HepG2 (cell line): ENCODE results near the gene NOTCH4. TPM values are rescaled to one million over a fixed set of nuclear protein-coding genes. Genes with fewer than 3 reads are reported as not detected.

Source experiments
- ATAC-seq: fragments of 200-7000 bp; cut with Tn5 transposase; 3 replicates; pipeline ENCODE4 v1.9.1; 2020; ENCODE audit warnings: mild to moderate bottlenecking, moderate library complexity
- BruUV-seq: library from RNA; stranded (reverse); fragments of 400-500 nt; replicated peaks from 2 replicates; lab custom pipeline; 2021; lab: Mats Ljungman, UMichigan
- CTCF ChIA-PET: fragments of 300-600 bp; formaldehyde crosslinking; extraction: SDS; loops from one replicate; lab custom pipeline; 2021; ENCODE audit warnings: low total read pairs, inconsistent platforms, low intra/inter-chr PET ratio; lab: Yijun Ruan, JAX
- POLR2A ChIA-PET: fragments of 350-600 bp; sonication (Branson Sonifier 250); formaldehyde crosslinking; loops from one replicate; lab custom pipeline; 2020; ENCODE audit warnings: antibody characterized with exemption, inconsistent platforms; lab: Yijun Ruan, JAX
- DNase-seq: peaks from one replicate; pipeline ENCODE4 v3.0.0-alpha.2; 2015; ENCODE audit warnings: low spot score
- FAIRE-seq: peaks from 3 replicates; lab custom pipeline; 2011; peaks lifted over from hg19 to GRCh38; lab: Jason Lieb, UNC
- H2AFZ ChIP-seq: one replicate; pipeline ENCODE4 v1.6.1; 2011; ENCODE audit warnings: low read length, inconsistent platforms
- H3K27ac ChIP-seq: fragments of 300-600 bp; 3 replicates; pipeline ENCODE4 v1.8.0; 2011; ENCODE audit warnings: mixed run types, mild to moderate bottlenecking, mixed read lengths, low read length, inconsistent platforms; ENCODE audit not compliant: insufficient read depth; ENCODE audit errors: extremely low read length
- H3K27me3 ChIP-seq, 2 experiments: fragments of 200-600 bp in 1 of 2; 2 replicates in 1 of 2; 3 replicates in 1 of 2; pipeline versions ENCODE4 v1.6.0 to v1.8.0; 2011; ENCODE audit warnings: low read length in 2 of 2, mild to moderate bottlenecking in 2 of 2, moderate library complexity in 2 of 2, inconsistent platforms in 1 of 2; ENCODE audit not compliant: insufficient read depth in 2 of 2, control insufficient read depth in 1 of 2
- H3K36me3 ChIP-seq, 2 experiments: fragments of 200-600 bp in 1 of 2; replicated peaks in 1 of 2; 2 replicates in 1 of 2; 3 replicates in 1 of 2; pipeline versions ENCODE4 v1.5.1 to v1.8.0; 2011; ENCODE audit warnings: low read length in 2 of 2, inconsistent platforms in 1 of 2; ENCODE audit not compliant: insufficient read depth in 2 of 2, control insufficient read depth in 1 of 2
- H3K4me1 ChIP-seq: 2 replicates; pipeline ENCODE4 v1.5.1; 2012; ENCODE audit warnings: low read length, inconsistent platforms; ENCODE audit not compliant: insufficient read depth
- H3K4me2 ChIP-seq: 2 replicates; pipeline ENCODE4 v1.6.0; 2011; ENCODE audit warnings: low read depth, low read length, inconsistent platforms
- H3K4me3 ChIP-seq, 3 experiments: fragments of 200-600 bp in 1 of 3; sonication (generic), shearing (Covaris generic) in 1 of 3; replicated peaks in 1 of 3; 2 replicates each; pipeline ENCODE4 v1.5.1; 2011 to 2016; ENCODE audit warnings: low read length in 3 of 3, inconsistent platforms in 2 of 3, low read depth in 2 of 3, mild to moderate bottlenecking in 2 of 3, control low read depth in 1 of 3, mixed read lengths in 1 of 3; ENCODE audit not compliant: insufficient read depth in 1 of 3
- H3K79me2 ChIP-seq: one replicate; pipeline ENCODE4 v1.6.1; 2011; ENCODE audit warnings: low read length, inconsistent platforms; ENCODE audit not compliant: insufficient read depth
- H3K9ac ChIP-seq: 2 replicates; pipeline ENCODE4 v1.6.0; 2011; ENCODE audit warnings: mild to moderate bottlenecking, low read depth, low read length, inconsistent platforms; ENCODE audit not compliant: insufficient read depth
- H3K9me3 ChIP-seq: 2 replicates; pipeline ENCODE4 v1.5.1; 2012; ENCODE audit warnings: mild to moderate bottlenecking, low read length
- H4K20me1 ChIP-seq: 2 replicates; pipeline ENCODE4 v1.6.0; 2011; ENCODE audit warnings: inconsistent platforms, mild to moderate bottlenecking, low read length, moderate library complexity; ENCODE audit not compliant: insufficient read depth
- ARID5B ChIP-seq: IDR thresholded peaks from 2 replicates; pipeline ENCODE4 v1.4.0; 2020; ENCODE audit warnings: mild to moderate bottlenecking, missing genetic modification reagents
- CHD4 ChIP-seq: fragments of 200-600 bp; sonication (generic); IDR thresholded peaks from 2 replicates; pipeline ENCODE4 v1.7.0; 2017; ENCODE audit warnings: mild to moderate bottlenecking, low read length, borderline replicate concordance
- CTCF ChIP-seq: sonication (generic); formaldehyde crosslinking; IDR thresholded peaks from 2 replicates; pipeline ENCODE4 v1.5.0; 2020; ENCODE audit warnings: mild to moderate bottlenecking, missing genetic modification reagents, moderate library complexity
- E2F1 ChIP-seq: sonication (generic); formaldehyde crosslinking; IDR thresholded peaks from 2 replicates; pipeline ENCODE4 v1.5.0; 2020; ENCODE audit warnings: missing genetic modification reagents
- NR2F6 ChIP-seq, 2 experiments: IDR thresholded peaks; 2 replicates each; pipeline ENCODE4 v1.6.1; 2016; ENCODE audit warnings: antibody characterized with exemption in 1 of 2, mild to moderate bottlenecking in 1 of 2
- RARA ChIP-seq: IDR thresholded peaks from 2 replicates; pipeline ENCODE4 v1.6.1; 2016; ENCODE audit warnings: missing genetic modification reagents, missing compliant biosample characterization
- TAF1 ChIP-seq: sonication (generic); formaldehyde crosslinking; IDR thresholded peaks from 2 replicates; pipeline ENCODE4 v1.4.0; 2020; ENCODE audit warnings: missing genetic modification reagents
- TBL1XR1 ChIP-seq: fragments of 150-350 bp; IDR thresholded peaks from 2 replicates; pipeline ENCODE4 v1.6.1; 2014; ENCODE audit warnings: borderline replicate concordance, low read length; ENCODE audit not compliant: partially characterized antibody
- THAP8 ChIP-seq: sonication (generic); formaldehyde crosslinking; IDR thresholded peaks from 2 replicates; pipeline ENCODE4 v1.5.1; 2020; ENCODE audit warnings: missing genetic modification reagents, mild to moderate bottlenecking, borderline replicate concordance
- ZNF136 ChIP-seq: sonication (generic); formaldehyde crosslinking; IDR thresholded peaks from 2 replicates; pipeline ENCODE4 v1.8.1; 2022; ENCODE audit warnings: low read depth, mild to moderate bottlenecking, moderate library complexity, missing genetic modification reagents
- ZNF18 ChIP-seq: sonication (generic); formaldehyde crosslinking; IDR thresholded peaks from 2 replicates; pipeline ENCODE4 v1.8.0; 2022; ENCODE audit warnings: mild to moderate bottlenecking, missing genetic modification reagents; ENCODE audit not compliant: insufficient replicate concordance
- ZNF580 ChIP-seq: IDR thresholded peaks from 2 replicates; pipeline ENCODE4 v1.6.1; 2016; ENCODE audit warnings: low read depth, borderline replicate concordance
- ZNF605 ChIP-seq: sonication (generic); formaldehyde crosslinking; IDR thresholded peaks from 2 replicates; pipeline ENCODE4 v1.8.0; 2022; ENCODE audit warnings: mild to moderate bottlenecking, missing genetic modification reagents
- ZNF607 ChIP-seq: sonication (generic); formaldehyde crosslinking; IDR thresholded peaks from 2 replicates; pipeline ENCODE4 v1.5.1; 2020; ENCODE audit warnings: missing genetic modification reagents, mild to moderate bottlenecking, borderline replicate concordance
- ZNF619 ChIP-seq: sonication (generic); formaldehyde crosslinking; IDR thresholded peaks from 2 replicates; pipeline ENCODE4 v1.4.0; 2020; ENCODE audit warnings: mild to moderate bottlenecking, missing genetic modification reagents
- WGBS: methylation state at CpG from one replicate; pipeline ENCODE4 v1.1.6; 2017; ENCODE audit warnings: low lambda C conversion rate; 5-methylcytosine and 5-hydroxymethylcytosine counted together
- in situ Hi-C: cut with HindIII; loops from 2 replicates; pipeline ENCODE4 v1.10.0; 2017; ENCODE audit warnings: low pct_unique_long_range_greater_than_20kb; ENCODE audit not compliant: extremely low pct_ligation_motif_present
- intact Hi-C: fragments of 100-400 bp; cut with micrococcal nuclease; formaldehyde crosslinking; loops from one replicate; pipeline ENCODE4 v1.10.0; 2022; ENCODE audit not compliant: unreplicated experiment
- polyA plus RNA-seq, 8 experiments: library from polyadenylated mRNA; depleted of rRNA in 3 of 8; stranded (reverse) in 7 of 8; unstranded in 1 of 8; fragments of >200 nt; fragmentation: Illumina TruSeq in 4 of 8; extraction: Trizol in 4 of 8; gene quantifications; 2 replicates each; pipeline versions ENCODE4 v1.2.1 to v1.2.3, GENCODE V29; 2011 to 2016; ENCODE audit warnings: low read depth in 4 of 8, missing spikeins in 1 of 8, mixed read lengths in 1 of 8; ENCODE audit not compliant: insufficient read depth in 1 of 8
- total RNA-seq, 5 experiments: library from RNA; depleted of rRNA; stranded (reverse); fragments of >200 nt; fragmentation: Illumina TruSeq; extraction: Trizol; gene quantifications; 2 replicates each; pipeline ENCODE4 v1.2.3, GENCODE V29; 2016; ENCODE audit warnings: low read depth in 1 of 5

NOTCH4 gene
- total and polyA plus RNA-seq, 2 of the 13 experiments (the other 11 are each of a cell fraction or from before 2014, with no cell fraction given) = 0.51 to 0.83 TPM

GRCh38 chr6:32240686-32241085 is 16.8 kb upstream of the NOTCH4 start:
- no peaks in the 10 kb centered on the region for H3K36me3 ChIP-seq
- no peaks in the 10 kb centered on the region for H3K79me2 ChIP-seq
- intact Hi-C loops (loop anchor here (10.0 kb wide), 2 partner anchors 454 to 554 kb away; no protein-coding TSS in a partner anchor), in situ Hi-C loops (loop anchor here (10.0 kb wide), 1 partner anchor 554 kb away; no protein-coding TSS in a partner anchor)
- no peak overlapping the region for H3K9ac ChIP-seq
- FAIRE-seq = no peak
- no peak overlapping the region for H2AFZ ChIP-seq
- H3K4me3 ChIP-seq = no peak overlapping the region
- WGBS = 3% methylated on average over 1 of the region's 1 CpG
- ChIA-PET CTCF (no interaction called here), POLR2A (no interaction called here)
- no peaks in the 10 kb centered on the region for H3K9me3 ChIP-seq
- no peak overlapping the region for H3K4me2 ChIP-seq
- no peaks in the 10 kb centered on the region for H3K4me1 ChIP-seq
- no peak for DNase-seq
- no peak for ATAC-seq
- peaks cover 0 to 23% of the 10 kb centered on the region in 2 experiments; a peak in 3 of 5 replicates for H3K27me3 ChIP-seq
- no peaks in the 10 kb centered on the region for H4K20me1 ChIP-seq
- H3K27ac ChIP-seq = no peak overlapping the region
- no TSS peak for BruUV-seq
- no peak for TF ChIP-seq ZNF18 (CRISPR knock-in tag)
- no peak for TF ChIP-seq CHD4
- no peak for TF ChIP-seq E2F1 (CRISPR knock-in tag)
- TF ChIP-seq ARID5B (CRISPR knock-in tag) = no peak
- no peak for TF ChIP-seq ZNF136 (CRISPR knock-in tag)
- no peak for TF ChIP-seq TAF1
- TF ChIP-seq ZNF605 (CRISPR knock-in tag) = no peak
- peak; percentile 23; the same call in 1 of the 2 replicates for TF ChIP-seq NR2F6 (IDR thresholded peaks at IDR 0.05)
- TF ChIP-seq NR2F6 (CRISPR knock-in tag; IDR thresholded peaks at IDR 0.05) = no peak
- TF ChIP-seq ZNF619 (CRISPR knock-in tag) = no peak
- no peak for TF ChIP-seq ZNF607 (CRISPR knock-in tag)
- no peak for TF ChIP-seq ZNF580 (CRISPR knock-in tag)
- TF ChIP-seq TBL1XR1 = no peak
- no peak for TF ChIP-seq RARA (CRISPR knock-in tag)
- no peak for TF ChIP-seq THAP8
- peak; percentile 23; the same call in 1 of the 2 replicates for TF ChIP-seq CTCF (CRISPR knock-in tag)
